ENCODE data around the gene TINAGL1.

GRCh38 chr1:31627930-31628559, 51.7 kb downstream of the TINAGL1 start:
- TF ChIP-seq CTCF (IDR thresholded peaks at IDR 0.05) (no peak), POLR2AphosphoS5 (IDR thresholded peaks at IDR 0.05) (no peak)
